Neutrophil (primary cell): ENCODE data around the gene ZNF568.

Source experiments
- H3K27ac ChIP-seq: fragments of 200-600 bp; sonication (generic); 2 replicates; pipeline ENCODE4 v1.5.1; 2016; ENCODE audit warnings: mild to moderate bottlenecking, moderate library complexity
- H3K27me3 ChIP-seq: fragments of 200-600 bp; sonication (generic); 2 replicates; pipeline ENCODE4 v1.6.0; 2016; ENCODE audit warnings: mild to moderate bottlenecking
- H3K36me3 ChIP-seq: fragments of 200-600 bp; sonication (generic); 2 replicates; pipeline ENCODE4 v1.5.1; 2017
- H3K4me1 ChIP-seq, 2 experiments: fragments of 200-600 bp in 1 of 2; sonication (generic) in 1 of 2; 1 replicate in 1 of 2; 2 replicates in 1 of 2; pipeline versions ENCODE4 v1.5.1 to v1.6.1; 2013 to 2016; ENCODE audit warnings: low read depth in 1 of 2, low read length in 1 of 2, mild to moderate bottlenecking in 1 of 2, moderate library complexity in 1 of 2; ENCODE audit not compliant: control insufficient read depth in 1 of 2, insufficient read depth in 1 of 2
- H3K4me3 ChIP-seq, 2 experiments: fragments of 200-600 bp in 1 of 2; sonication (generic) in 1 of 2; 1 replicate in 1 of 2; 2 replicates in 1 of 2; pipeline ENCODE4 v1.5.1; 2013 to 2016; ENCODE audit warnings: low read depth in 1 of 2, low read length in 1 of 2, mild to moderate bottlenecking in 1 of 2, moderate library complexity in 1 of 2
- H3K9me3 ChIP-seq: fragments of 200-600 bp; sonication (generic); 2 replicates; pipeline ENCODE4 v1.5.1; 2016
- TF ChIP-seq, protein P1 (sequence below): fragments of 200-600 bp; sonication (generic); IDR thresholded peaks from 2 replicates; pipeline ENCODE4 v1.5.1; 2016; ENCODE audit warnings: antibody characterized with exemption

Gene ZNF568

DNA sequence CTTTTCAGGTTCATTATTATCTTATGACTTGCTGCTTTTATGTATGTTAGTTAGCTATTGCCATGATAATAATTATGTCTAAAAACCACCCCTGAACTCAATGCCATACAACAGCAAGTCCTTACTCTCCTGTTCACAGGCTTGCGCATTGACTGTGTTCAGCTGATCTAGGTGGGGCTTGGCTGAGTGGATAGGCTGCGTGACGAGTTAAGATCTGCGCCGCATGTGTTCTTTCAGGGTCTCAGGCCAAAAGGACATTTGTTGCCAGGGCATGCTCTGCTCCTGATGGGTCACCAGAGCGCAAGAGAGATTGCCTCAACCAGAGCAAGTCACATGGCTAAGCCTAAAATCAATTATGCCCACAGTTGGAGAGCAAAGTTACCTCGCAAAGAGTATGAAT is 859 bp downstream of the ZNF568 start:
- Histone ChIP-seq H3K4me3 (peak overlapping the region in 1 of 2 experiments; percentile 76), H3K27me3 (no peaks in the 10 kb centered on the region), H3K4me1 (peaks cover 8 to 9% of the 10 kb centered on the region in 2 experiments), H3K36me3 (no peaks in the 10 kb centered on the region), H3K27ac (no peak overlapping the region), H3K9me3 (peaks cover 8% of the 10 kb centered on the region)
- TF ChIP-seq, protein P1, sequence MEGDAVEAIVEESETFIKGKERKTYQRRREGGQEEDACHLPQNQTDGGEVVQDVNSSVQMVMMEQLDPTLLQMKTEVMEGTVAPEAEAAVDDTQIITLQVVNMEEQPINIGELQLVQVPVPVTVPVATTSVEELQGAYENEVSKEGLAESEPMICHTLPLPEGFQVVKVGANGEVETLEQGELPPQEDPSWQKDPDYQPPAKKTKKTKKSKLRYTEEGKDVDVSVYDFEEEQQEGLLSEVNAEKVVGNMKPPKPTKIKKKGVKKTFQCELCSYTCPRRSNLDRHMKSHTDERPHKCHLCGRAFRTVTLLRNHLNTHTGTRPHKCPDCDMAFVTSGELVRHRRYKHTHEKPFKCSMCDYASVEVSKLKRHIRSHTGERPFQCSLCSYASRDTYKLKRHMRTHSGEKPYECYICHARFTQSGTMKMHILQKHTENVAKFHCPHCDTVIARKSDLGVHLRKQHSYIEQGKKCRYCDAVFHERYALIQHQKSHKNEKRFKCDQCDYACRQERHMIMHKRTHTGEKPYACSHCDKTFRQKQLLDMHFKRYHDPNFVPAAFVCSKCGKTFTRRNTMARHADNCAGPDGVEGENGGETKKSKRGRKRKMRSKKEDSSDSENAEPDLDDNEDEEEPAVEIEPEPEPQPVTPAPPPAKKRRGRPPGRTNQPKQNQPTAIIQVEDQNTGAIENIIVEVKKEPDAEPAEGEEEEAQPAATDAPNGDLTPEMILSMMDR: no peak

DNA sequence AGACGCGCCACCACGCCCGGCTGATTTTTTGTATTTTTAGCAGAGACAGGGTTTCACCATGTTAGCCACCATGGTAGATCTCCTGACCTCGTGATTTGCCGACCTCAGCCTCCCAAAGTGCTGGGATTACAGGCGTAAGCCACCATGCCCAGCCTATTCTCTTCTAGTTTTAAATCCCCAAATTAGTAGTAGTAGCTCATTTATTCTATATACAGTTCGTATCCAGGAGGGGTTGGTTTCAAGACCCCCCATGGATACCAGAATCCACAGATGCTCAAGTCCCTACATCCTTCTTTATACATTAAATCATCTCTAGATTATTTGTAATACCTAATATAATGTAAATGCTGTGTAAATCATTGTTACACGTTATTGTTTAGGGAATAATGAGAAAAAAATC is 2.0 kb downstream of the ZNF568 start:
- no peaks in the 10 kb centered on the region for H3K36me3 ChIP-seq
- TF ChIP-seq, protein P1: no peak
- no peaks in the 10 kb centered on the region for H3K27me3 ChIP-seq
- H3K4me3 ChIP-seq: no peak overlapping the region
- H3K27ac ChIP-seq: no peak overlapping the region
- peaks cover 8 to 9% of the 10 kb centered on the region in 2 experiments for H3K4me1 ChIP-seq
- peaks cover 8% of the 10 kb centered on the region for H3K9me3 ChIP-seq

DNA sequence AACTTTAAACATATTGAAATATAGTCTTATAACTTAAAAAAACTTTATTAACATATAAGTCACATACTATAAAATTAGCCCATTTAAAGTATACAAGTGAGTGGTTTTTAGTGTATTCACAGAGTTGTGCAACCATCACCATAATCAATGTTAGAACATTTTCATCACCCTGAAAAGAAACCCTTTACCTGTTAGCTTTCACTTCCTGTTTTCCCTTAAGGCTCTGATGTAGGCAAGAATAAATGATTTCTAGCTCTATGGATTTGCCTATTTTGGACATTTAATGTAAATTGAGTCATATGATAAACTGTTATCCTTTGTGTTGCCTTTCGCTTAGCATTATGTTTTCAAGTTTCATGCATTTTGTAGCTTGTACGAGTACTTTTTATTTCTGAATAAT is 15.6 kb downstream of the ZNF568 start:
- no peak overlapping the region for H3K4me3 ChIP-seq
- peaks cover 18% of the 10 kb centered on the region for H3K9me3 ChIP-seq
- H3K36me3 ChIP-seq: peaks cover under 1% of the 10 kb centered on the region
- no peaks in the 10 kb centered on the region for H3K4me1 ChIP-seq
- H3K27me3 ChIP-seq: no peaks in the 10 kb centered on the region
- TF ChIP-seq, protein P1: no peak
- H3K27ac ChIP-seq: no peak overlapping the region

DNA sequence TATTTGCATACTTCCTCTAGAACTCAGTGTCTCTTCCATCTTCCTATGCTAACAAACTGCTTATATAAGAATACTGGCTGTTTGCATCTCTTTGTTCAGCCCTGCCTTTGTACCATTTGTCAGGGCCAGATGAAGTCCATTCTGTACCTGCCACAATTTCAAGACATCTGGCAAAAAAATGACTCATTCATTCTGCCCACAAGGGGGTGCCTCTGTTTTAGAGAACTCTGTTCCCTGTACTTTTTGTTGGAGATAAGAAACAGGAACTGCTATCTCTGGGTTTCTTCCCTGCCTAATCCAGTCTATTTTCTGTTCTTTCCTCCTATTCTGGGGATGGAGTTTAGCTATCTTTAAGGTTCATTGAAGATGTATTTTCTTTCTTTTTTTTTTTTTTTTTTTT is 23.0 kb downstream of the ZNF568 start:
- Histone ChIP-seq H3K27ac (no peak overlapping the region), H3K9me3 (peaks cover 7% of the 10 kb centered on the region), H3K4me3 (no peak overlapping the region), H3K27me3 (no peaks in the 10 kb centered on the region), H3K36me3 (peaks cover 7% of the 10 kb centered on the region), H3K4me1 (no peaks in the 10 kb centered on the region)
- TF ChIP-seq, protein P1: no peak

DNA sequence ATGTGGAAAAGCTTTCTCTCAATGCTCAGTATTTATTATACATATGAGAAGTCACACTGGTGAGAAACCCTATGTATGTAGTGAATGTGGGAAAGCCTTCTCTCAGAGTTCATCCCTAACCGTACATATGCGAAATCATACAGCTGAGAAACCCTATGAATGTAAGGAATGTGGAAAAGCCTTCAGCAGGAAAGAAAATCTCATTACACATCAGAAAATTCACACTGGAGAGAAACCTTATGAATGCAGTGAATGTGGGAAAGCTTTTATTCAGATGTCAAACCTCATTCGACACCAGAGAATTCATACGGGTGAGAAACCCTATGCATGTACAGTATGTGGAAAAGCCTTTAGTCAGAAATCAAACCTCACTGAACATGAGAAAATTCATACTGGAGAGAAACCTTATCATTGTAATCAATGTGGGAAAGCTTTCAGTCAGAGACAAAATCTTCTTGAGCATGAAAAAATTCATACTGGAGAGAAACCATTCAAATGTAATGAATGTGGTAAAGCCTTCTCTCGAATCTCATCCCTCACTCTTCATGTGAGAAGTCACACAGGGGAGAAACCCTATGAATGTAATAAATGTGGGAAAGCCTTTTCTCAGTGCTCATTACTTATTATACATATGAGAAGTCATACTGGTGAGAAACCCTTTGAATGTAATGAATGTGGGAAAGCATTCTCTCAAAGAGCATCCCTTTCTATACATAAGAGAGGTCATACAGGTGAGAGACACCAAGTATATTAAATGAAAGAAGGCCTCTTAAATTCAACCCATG is 34.4 kb downstream of the ZNF568 start:
- TF ChIP-seq, protein P1: no peak
- H3K36me3 ChIP-seq: no peaks in the 10 kb centered on the region
- peaks cover 61% of the 10 kb centered on the region for H3K9me3 ChIP-seq

More for the DNA sequence above, 34.4 kb downstream of the ZNF568 start:
- no peaks in the 10 kb centered on the region for H3K4me1 ChIP-seq
- no peak overlapping the region for H3K4me3 ChIP-seq
- no peaks in the 10 kb centered on the region for H3K27me3 ChIP-seq
- H3K27ac ChIP-seq: no peak overlapping the region
